Osteocyte (in vitro differentiated cells): ENCODE data around the gene ZFHX2. TPM values are rescaled to one million over a fixed set of nuclear protein-coding genes. Genes with fewer than 3 reads are reported as not detected.

Experiments used
- DNase-seq: peaks from one replicate; pipeline ENCODE4 v3.0.0; 2021; ENCODE audit warnings: mixed read lengths; ENCODE audit not compliant: unreplicated experiment; ENCODE audit errors: extremely low spot score
- H3K27ac Mint-ChIP-seq: one replicate; pipeline ENCODE4 v1.8.0; 2021; ENCODE audit warnings: mild to moderate bottlenecking, mixed read lengths; ENCODE audit not compliant: unreplicated experiment
- H3K27me3 Mint-ChIP-seq: one replicate; pipeline ENCODE4 v1.8.0; 2021; ENCODE audit warnings: mixed read lengths; ENCODE audit not compliant: unreplicated experiment
- H3K36me3 Mint-ChIP-seq: one replicate; pipeline ENCODE4 v1.8.0; 2021; ENCODE audit warnings: mixed read lengths; ENCODE audit not compliant: unreplicated experiment
- H3K4me1 Mint-ChIP-seq: one replicate; pipeline ENCODE4 v1.8.0; 2021; ENCODE audit warnings: mixed read lengths; ENCODE audit not compliant: unreplicated experiment
- H3K4me3 Mint-ChIP-seq: one replicate; pipeline ENCODE4 v1.8.0; 2021; ENCODE audit warnings: mild to moderate bottlenecking, moderate library complexity, mixed read lengths; ENCODE audit not compliant: unreplicated experiment
- H3K9me3 Mint-ChIP-seq: one replicate; pipeline ENCODE4 v1.8.0; 2021; ENCODE audit warnings: mixed read lengths; ENCODE audit not compliant: unreplicated experiment
- total RNA-seq: library from RNA; stranded (reverse); gene quantifications from 2 replicates; pipeline ENCODE4 v1.2.1, GENCODE V29; 2021
- TF ChIP-seq, protein P1 (sequence below): fragments of 200-600 bp; sonication (generic); IDR thresholded peaks from 2 replicates; pipeline ENCODE4 v1.5.0; 2021; ENCODE audit warnings: antibody characterized with exemption, mild to moderate bottlenecking, moderate library complexity

ZFHX2 gene
- total RNA-seq, 1 donor from 2014 or later: 5.7 TPM

DNA sequence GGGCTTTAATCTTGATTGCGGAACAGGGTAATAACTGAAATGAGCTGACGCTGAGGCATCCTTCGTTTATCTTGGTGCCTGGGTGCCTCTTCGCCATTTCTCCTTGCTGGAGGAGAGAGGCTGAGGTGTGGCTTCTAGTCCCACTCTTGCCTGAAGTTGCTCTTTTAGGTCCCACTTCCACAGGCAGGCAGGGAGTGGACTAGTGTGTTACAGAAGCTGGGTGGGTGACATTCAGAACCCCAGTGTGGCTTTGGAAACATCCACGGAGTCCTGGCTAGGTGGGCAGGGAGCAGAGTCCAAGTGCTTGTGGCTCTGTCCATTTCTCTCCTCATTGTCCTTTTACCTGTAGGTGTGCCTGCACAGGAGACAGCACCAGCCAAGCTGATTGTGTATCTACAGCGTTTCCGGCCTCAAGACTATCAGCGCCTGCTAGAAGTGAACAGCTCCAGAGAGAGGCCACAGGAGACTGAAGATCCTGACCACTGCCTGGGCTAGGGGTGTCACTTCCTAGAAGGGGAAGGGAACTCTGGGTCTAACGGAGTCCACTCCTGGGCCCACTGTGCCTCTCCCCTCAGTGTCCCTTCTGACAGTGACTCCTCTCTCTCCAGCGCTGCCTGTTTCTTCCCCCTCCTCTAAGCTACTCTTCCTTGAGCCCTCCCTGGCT lies 6.9 kb upstream of the ZFHX2 start:
- no peak for DNase-seq
- Mint-ChIP-seq H3K4me3 (no peak overlapping the region), H3K27ac (no peak overlapping the region), H3K27me3 (no peaks in the 10 kb centered on the region), H3K9me3 (no peaks in the 10 kb centered on the region), H3K36me3 (peaks cover 4% of the 10 kb centered on the region), H3K4me1 (peaks cover 24% of the 10 kb centered on the region)
- TF ChIP-seq, protein P1, sequence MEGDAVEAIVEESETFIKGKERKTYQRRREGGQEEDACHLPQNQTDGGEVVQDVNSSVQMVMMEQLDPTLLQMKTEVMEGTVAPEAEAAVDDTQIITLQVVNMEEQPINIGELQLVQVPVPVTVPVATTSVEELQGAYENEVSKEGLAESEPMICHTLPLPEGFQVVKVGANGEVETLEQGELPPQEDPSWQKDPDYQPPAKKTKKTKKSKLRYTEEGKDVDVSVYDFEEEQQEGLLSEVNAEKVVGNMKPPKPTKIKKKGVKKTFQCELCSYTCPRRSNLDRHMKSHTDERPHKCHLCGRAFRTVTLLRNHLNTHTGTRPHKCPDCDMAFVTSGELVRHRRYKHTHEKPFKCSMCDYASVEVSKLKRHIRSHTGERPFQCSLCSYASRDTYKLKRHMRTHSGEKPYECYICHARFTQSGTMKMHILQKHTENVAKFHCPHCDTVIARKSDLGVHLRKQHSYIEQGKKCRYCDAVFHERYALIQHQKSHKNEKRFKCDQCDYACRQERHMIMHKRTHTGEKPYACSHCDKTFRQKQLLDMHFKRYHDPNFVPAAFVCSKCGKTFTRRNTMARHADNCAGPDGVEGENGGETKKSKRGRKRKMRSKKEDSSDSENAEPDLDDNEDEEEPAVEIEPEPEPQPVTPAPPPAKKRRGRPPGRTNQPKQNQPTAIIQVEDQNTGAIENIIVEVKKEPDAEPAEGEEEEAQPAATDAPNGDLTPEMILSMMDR: no peak

DNA sequence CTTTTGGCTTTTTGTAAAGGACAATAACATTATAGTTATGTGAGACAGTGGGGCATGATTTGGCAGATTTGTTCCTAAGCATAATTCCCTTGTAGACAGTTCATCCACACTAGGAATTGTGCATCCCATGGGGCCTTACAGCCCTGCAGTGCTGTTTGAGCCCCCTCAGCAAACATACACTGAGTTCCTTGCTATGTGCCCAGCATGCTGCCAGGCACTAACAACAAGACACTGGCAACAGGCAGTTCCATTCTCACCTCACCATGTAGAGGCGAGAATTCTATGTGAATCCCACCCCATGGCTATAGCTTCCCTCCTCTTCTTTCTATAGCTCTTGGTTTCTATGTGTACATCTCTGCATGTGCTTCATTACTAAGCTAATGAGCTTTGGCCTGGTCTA lies 6.4 kb upstream of the ZFHX2 start:
- peaks cover 4% of the 10 kb centered on the region for H3K36me3 Mint-ChIP-seq
- DNase-seq: no peak
- no peak overlapping the region for H3K27ac Mint-ChIP-seq
- TF ChIP-seq, protein P1: no peak
- H3K27me3 Mint-ChIP-seq: no peaks in the 10 kb centered on the region
- H3K4me3 Mint-ChIP-seq: peak overlapping the region; percentile 72
- H3K4me1 Mint-ChIP-seq: peaks cover 24% of the 10 kb centered on the region
- H3K9me3 Mint-ChIP-seq: no peaks in the 10 kb centered on the region

DNA sequence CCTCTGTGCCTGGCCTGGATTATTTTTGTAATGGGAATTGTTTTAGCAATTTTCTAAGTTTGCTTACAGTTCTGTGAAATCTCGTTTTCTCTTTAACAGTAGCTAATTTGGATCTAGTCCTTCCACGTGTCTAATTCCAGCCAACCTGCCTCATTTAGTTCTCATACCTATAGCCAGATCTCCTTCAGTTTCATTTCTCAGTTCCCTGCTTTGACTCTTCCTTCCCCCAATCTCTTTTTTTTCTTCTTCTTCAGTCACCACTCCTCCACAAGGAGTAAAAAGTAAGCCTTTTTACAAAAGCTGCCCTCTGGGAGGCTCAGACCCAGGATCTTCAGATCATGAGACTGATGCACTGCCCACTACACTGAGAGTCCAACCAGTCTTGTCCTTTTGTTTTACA lies 6.0 kb upstream of the ZFHX2 start:
- Mint-ChIP-seq H3K27ac (peak overlapping the region; percentile 54), H3K36me3 (peaks cover 4% of the 10 kb centered on the region), H3K4me1 (peaks cover 24% of the 10 kb centered on the region), H3K4me3 (peak overlapping the region; percentile 72), H3K27me3 (no peaks in the 10 kb centered on the region), H3K9me3 (no peaks in the 10 kb centered on the region)
- no peak for DNase-seq
- TF ChIP-seq, protein P1: no peak

DNA sequence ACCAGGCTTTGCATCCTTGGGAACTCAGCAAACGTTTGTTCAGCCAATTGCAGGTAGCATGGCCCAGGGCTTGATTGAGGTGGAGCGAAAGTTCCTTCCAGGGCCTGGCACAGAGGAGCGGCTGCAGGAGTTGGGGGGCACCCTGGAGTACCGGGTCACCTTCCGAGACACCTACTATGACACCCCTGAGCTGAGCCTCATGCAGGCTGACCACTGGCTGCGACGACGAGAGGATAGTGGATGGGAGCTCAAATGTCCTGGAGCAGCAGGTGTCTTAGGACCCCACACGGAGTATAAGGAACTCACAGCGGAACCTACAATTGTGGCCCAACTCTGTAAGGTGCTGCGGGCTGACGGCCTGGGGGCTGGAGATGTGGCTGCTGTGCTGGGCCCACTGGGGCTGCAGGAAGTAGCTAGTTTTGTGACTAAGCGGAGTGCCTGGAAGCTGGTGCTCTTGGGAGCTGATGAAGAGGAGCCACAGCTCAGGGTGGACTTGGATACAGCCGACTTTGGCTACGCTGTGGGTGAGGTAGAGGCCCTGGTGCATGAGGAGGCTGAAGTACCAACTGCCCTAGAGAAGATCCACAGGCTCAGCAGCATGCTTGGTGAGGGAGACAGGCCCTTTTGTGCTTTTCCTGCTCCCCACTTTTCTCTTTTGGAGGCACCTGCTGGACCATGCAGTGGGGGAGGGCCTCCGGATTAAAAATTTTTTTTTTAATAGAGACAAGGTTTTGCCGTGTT lies 5.3 kb upstream of the ZFHX2 start:
- H3K4me1 Mint-ChIP-seq: peaks cover 25% of the 10 kb centered on the region
- peaks cover 4% of the 10 kb centered on the region for H3K36me3 Mint-ChIP-seq
- TF ChIP-seq, protein P1: no peak
- no peaks in the 10 kb centered on the region for H3K27me3 Mint-ChIP-seq
- no peak for DNase-seq
- H3K4me3 Mint-ChIP-seq: peak overlapping the region; percentile 96
- peak overlapping the region; percentile 95 for H3K27ac Mint-ChIP-seq
- H3K9me3 Mint-ChIP-seq: no peaks in the 10 kb centered on the region

DNA sequence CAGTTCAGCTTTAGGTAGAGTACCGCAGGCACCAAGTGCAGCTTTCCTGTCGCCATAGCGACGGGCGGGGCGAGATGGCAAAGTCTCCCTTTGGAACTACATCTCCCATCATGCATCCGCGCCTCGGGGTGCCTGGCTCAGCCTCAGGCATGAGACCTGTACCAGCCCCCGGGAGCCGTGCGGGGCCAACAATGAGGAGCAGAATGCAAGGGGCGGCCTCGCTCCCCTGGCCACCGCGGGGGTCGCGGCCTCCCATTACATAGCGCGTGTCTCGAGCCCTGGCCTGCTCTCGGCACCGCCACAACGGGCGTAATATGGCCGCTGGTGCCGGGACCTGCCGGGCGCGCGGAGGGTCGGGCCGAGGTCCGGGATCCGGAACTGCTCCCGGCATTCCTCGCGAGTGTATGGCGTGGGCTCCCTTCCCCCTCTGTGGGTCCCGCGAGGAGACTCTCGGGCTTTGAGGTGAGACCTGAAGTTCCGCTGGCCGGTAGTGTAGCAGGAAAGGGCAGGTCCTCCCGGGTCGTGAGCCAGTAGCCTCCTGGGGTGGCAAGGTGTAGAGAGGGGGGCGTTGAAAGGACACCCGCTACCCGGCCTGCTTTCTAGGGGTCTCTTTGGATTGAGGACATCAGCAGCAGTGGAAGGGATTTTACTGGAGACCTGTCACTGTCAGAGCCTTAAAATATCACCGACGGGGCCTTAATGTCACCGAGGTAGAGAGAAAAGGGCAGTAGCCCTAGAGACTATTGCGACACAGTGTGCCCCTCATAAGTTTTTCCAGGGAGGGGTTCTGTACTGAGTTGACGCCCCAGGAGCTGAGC lies 4.5 kb upstream of the ZFHX2 start, which contains the start of gene THTPA:
Gene THTPA (plus strand): TSS at position 390 of the 818 bp plus-strand sequence. CDS start 487 bp downstream, outside the sequence.
- Mint-ChIP-seq H3K27ac (peak within 1 kb of the TSS; percentile 95), H3K36me3 (peaks cover 4% of the 10 kb centered on the region), H3K4me3 (peak within 1 kb of the TSS; percentile 96), H3K9me3 (no peaks in the 10 kb centered on the region), H3K4me1 (peaks cover 27% of the 10 kb centered on the region), H3K27me3 (no peaks in the 10 kb centered on the region)
- DNase-seq: peak; percentile 95
- TF ChIP-seq, protein P1: no peak
